ENCODE results near the gene ARHGAP15.

Gene ARHGAP15

DNA sequence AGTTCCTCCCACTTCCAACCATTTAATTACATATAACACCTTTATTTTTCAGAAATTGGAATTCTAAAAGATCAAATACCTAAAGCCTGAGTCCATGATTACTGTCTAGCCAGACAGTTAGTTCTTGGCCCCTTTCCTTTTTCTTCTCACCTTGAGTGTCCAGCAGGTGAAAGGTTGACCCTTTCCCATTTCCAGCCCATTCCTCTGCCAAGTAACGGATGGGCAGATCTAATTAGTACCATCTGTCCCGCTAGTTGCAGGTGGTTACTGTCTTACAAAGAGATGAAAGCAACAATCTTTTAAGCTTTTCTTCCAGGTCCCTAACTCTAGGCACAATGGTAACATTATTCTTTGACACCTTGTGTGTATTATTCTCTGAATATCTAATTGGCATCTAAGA is 506.7 kb downstream of the ARHGAP15 start:
- no peak overlapping the region for H3K27ac ChIP-seq (ENCODE audit: low read depth, low read length)
- no peak overlapping the region for H3K4me3 ChIP-seq (ENCODE audit: insufficient read depth, low read length, poor library complexity, severe bottlenecking)
- H2AFZ ChIP-seq (ENCODE audit: low read depth, low read length, severe bottlenecking) = no peak overlapping the region
- H3K9me3 ChIP-seq (ENCODE audit: insufficient read depth, low read length) = no peaks in the 10 kb centered on the region
- H3K4me2 ChIP-seq (ENCODE audit: low read depth, low read length, poor library complexity, severe bottlenecking) = no peak overlapping the region
- no peaks in the 10 kb centered on the region for H4K20me1 ChIP-seq (ENCODE audit: low read depth, low read length)
- no peaks in the 10 kb centered on the region for H3K79me2 ChIP-seq (ENCODE audit: insufficient read depth, low read length)
- H3K9me2 ChIP-seq (replicated peaks; ENCODE audit: insufficient read depth, low read length) = no peaks in the 10 kb centered on the region
- no peaks in the 10 kb centered on the region for H3K36me3 ChIP-seq (ENCODE audit: low read length)
- H3K27me3 ChIP-seq (ENCODE audit: low read length) = no peaks in the 10 kb centered on the region
- TF ChIP-seq CTCF (IDR thresholded peaks at IDR 0.05; ENCODE audit: insufficient read depth, low read length, poor library complexity, severe bottlenecking) = no peak
- TF ChIP-seq EZH2phosphoT487 (conservative IDR thresholded peaks at IDR 0.05; ENCODE audit: low read length) = no peak
- H3K9ac ChIP-seq (ENCODE audit: low read length) = no peak overlapping the region
- no peaks in the 10 kb centered on the region for H3F3A ChIP-seq (ENCODE audit: insufficient read depth)

DNA sequence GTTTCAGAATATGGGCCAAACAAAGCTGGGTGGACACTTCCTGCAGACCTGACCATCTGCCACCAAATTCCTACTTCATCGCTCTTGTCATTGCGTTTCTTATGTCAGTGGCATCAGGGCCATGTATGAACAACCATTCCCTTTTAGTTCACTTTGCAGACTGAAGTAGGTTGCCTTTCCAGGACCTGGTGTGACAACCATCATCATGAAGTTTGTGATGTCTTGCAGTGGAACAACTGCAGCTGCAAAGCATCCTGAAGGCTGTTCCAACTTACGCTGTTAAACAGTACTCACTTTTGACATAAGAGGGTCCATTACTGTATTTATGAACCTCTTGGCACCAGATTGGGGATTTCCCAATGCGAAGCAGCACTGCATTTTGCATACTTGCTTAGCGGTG is 511.6 kb downstream of the ARHGAP15 start:
- Histone ChIP-seq H3K36me3 (ENCODE audit: low read length) (no peaks in the 10 kb centered on the region), H3F3A (ENCODE audit: insufficient read depth) (no peaks in the 10 kb centered on the region), H3K4me2 (ENCODE audit: low read depth, low read length, poor library complexity, severe bottlenecking) (no peak overlapping the region), H3K9me3 (ENCODE audit: insufficient read depth, low read length) (no peaks in the 10 kb centered on the region), H2AFZ (ENCODE audit: low read depth, low read length, severe bottlenecking) (no peak overlapping the region), H3K79me2 (ENCODE audit: insufficient read depth, low read length) (no peaks in the 10 kb centered on the region), H3K9ac (ENCODE audit: low read length) (no peak overlapping the region), H3K27me3 (ENCODE audit: low read length) (no peaks in the 10 kb centered on the region), H3K9me2 (replicated peaks; ENCODE audit: insufficient read depth, low read length) (no peaks in the 10 kb centered on the region), H4K20me1 (ENCODE audit: low read depth, low read length) (no peaks in the 10 kb centered on the region), H3K4me3 (ENCODE audit: insufficient read depth, low read length, poor library complexity, severe bottlenecking) (no peak overlapping the region), H3K27ac (ENCODE audit: low read depth, low read length) (no peak overlapping the region)
- no peak for TF ChIP-seq CTCF (IDR thresholded peaks at IDR 0.05; ENCODE audit: insufficient read depth, low read length, poor library complexity, severe bottlenecking)
- no peak for TF ChIP-seq EZH2phosphoT487 (conservative IDR thresholded peaks at IDR 0.05; ENCODE audit: low read length)

DNA sequence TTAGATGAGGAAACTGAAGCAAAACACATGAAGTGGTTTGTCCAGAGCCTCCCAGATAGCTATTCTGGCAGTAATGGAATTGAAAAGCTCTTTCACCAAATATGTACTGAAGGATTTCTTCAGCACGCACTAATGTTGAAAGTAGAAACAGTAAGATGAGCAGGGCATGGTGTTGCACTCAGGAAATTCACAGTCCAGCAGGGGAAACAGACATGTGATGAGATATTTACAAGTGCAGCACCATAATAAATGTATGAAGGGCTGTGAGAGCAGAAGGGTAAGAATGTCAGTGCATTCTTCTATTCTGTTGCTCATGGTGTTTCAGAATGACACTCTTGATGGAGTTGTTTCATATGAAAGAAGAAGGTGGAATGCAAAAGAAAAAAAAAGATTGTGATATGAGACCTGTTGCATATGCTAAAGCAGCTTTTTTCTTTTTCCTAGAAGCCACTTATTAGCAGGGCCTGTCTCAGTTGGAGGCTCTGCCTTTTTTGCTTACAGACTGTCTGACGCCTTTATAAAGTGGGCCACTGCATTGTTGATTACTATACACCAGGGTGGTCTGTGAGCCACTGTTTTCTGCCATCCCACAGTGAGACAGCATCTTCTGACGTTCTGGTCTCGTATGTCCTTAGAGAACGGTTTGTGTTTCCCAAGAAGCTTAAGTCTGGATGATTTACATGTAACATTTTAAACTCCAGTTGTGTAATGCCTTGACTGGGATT is 516.9 kb downstream of the ARHGAP15 start:
- no peak overlapping the region for H3K9ac ChIP-seq (ENCODE audit: low read length)
- H4K20me1 ChIP-seq (ENCODE audit: low read depth, low read length) = no peaks in the 10 kb centered on the region
- H3F3A ChIP-seq (ENCODE audit: insufficient read depth) = no peaks in the 10 kb centered on the region
- no peak overlapping the region for H3K27ac ChIP-seq (ENCODE audit: low read depth, low read length)
- 0 out of 2 replicates have a peak, but pooled peaks cover 4% of the 10 kb centered on the region for H3K36me3 ChIP-seq (ENCODE audit: low read length)
- no peak overlapping the region for H2AFZ ChIP-seq (ENCODE audit: low read depth, low read length, severe bottlenecking)
- H3K9me3 ChIP-seq (ENCODE audit: insufficient read depth, low read length) = no peaks in the 10 kb centered on the region
- no peak overlapping the region for H3K4me3 ChIP-seq (ENCODE audit: insufficient read depth, low read length, poor library complexity, severe bottlenecking)
- H3K79me2 ChIP-seq (ENCODE audit: insufficient read depth, low read length) = no peaks in the 10 kb centered on the region
- no peak for TF ChIP-seq CTCF (IDR thresholded peaks at IDR 0.05; ENCODE audit: insufficient read depth, low read length, poor library complexity, severe bottlenecking)
- no peak for TF ChIP-seq EZH2phosphoT487 (conservative IDR thresholded peaks at IDR 0.05; ENCODE audit: low read length)
- H3K9me2 ChIP-seq (replicated peaks; ENCODE audit: insufficient read depth, low read length) = no peaks in the 10 kb centered on the region
- H3K4me2 ChIP-seq (ENCODE audit: low read depth, low read length, poor library complexity, severe bottlenecking) = no peak overlapping the region
- H3K27me3 ChIP-seq (ENCODE audit: low read length) = no peaks in the 10 kb centered on the region

Measured in SU-DHL-6 (cell line).